Measurements from ENCODE around the gene FGF1. TPM values are rescaled to one million over a fixed set of nuclear protein-coding genes. Genes with fewer than 3 reads are reported as not detected.
"Not testable (repeated sequence)": the region's sequence is repeated elsewhere in the genome, so short reads cannot be mapped to it uniquely, and the experiment has no call there.

The FGF1 gene
- total RNA-seq, 2 donors from 2014 or later = 0.77 TPM; not detected in 1

DNA sequence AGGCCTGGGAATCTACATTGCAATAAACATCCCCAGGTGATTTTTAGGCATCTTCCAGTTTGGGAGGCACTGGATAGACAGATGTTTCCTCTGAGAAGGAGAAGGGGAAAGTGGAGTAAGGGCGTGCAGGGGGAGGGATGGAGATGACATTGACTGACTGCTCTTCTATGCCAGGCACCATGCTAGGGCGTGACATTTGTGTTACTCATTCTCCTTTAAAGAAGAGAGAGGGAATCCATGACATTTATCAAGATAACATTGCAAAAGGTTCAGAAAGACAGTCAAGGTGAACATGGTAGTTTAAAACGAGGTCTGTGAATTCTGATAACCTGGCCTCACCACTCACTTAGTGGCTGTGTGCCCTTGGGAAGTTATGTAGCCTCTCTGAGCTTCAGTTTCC, 35.8 kb downstream of the FGF1 start:
- Histone ChIP-seq H3K36me3 (ENCODE audit: control insufficient read depth, insufficient read depth, low read length) (no peaks in the 10 kb centered on the region), H3K4me1 (ENCODE audit: control insufficient read depth, insufficient read depth, low read length) (no peaks in the 10 kb centered on the region), H3K27me3 (ENCODE audit: control insufficient read depth, insufficient read depth, low read length, poor library complexity, severe bottlenecking) (no peaks in the 10 kb centered on the region), H3K9ac (ENCODE audit: extremely low read depth, low read length, poor library complexity, severe bottlenecking) (no peak overlapping the region), H3K9me3 (ENCODE audit: control insufficient read depth, low read length) (no peaks in the 10 kb centered on the region), H3K4me3 (ENCODE audit: low read length) (no peak overlapping the region), H3K27ac (ENCODE audit: low read depth, low read length) (no peak overlapping the region)
- no peak for DNase-seq
- H3K27ac Mint-ChIP-seq = no peak overlapping the region
- H3K36me3 Mint-ChIP-seq (ENCODE audit: low read depth) = no peaks in the 10 kb centered on the region
- TF ChIP-seq, protein P1, sequence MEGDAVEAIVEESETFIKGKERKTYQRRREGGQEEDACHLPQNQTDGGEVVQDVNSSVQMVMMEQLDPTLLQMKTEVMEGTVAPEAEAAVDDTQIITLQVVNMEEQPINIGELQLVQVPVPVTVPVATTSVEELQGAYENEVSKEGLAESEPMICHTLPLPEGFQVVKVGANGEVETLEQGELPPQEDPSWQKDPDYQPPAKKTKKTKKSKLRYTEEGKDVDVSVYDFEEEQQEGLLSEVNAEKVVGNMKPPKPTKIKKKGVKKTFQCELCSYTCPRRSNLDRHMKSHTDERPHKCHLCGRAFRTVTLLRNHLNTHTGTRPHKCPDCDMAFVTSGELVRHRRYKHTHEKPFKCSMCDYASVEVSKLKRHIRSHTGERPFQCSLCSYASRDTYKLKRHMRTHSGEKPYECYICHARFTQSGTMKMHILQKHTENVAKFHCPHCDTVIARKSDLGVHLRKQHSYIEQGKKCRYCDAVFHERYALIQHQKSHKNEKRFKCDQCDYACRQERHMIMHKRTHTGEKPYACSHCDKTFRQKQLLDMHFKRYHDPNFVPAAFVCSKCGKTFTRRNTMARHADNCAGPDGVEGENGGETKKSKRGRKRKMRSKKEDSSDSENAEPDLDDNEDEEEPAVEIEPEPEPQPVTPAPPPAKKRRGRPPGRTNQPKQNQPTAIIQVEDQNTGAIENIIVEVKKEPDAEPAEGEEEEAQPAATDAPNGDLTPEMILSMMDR (conservative IDR thresholded peaks at IDR 0.05) = no peak
- no peaks in the 10 kb centered on the region for H3K27me3 Mint-ChIP-seq (ENCODE audit: insufficient read depth)
- H3K4me1 Mint-ChIP-seq = peaks cover 4% of the 10 kb centered on the region
- H3K4me3 Mint-ChIP-seq = no peak overlapping the region
- WGBS, 2 experiments (ENCODE audit: insufficient coverage in 1 of 2, insufficient read length in 1 of 2) = 86 to 89% methylated on average over 1 to 3 of the region's 3 CpGs
- no peaks in the 10 kb centered on the region for H3K9me3 Mint-ChIP-seq

- H3K4me3 ChIP-seq (ENCODE audit: low read length); H3K27ac Mint-ChIP-seq; H3K36me3 ChIP-seq (ENCODE audit: control insufficient read depth, insufficient read depth, low read length); H3K9me3 ChIP-seq (ENCODE audit: control insufficient read depth, low read length); H3K9ac ChIP-seq (ENCODE audit: extremely low read depth, low read length, poor library complexity, severe bottlenecking); H3K27ac ChIP-seq (ENCODE audit: low read depth, low read length); H3K9me3 Mint-ChIP-seq; DNase-seq; H3K36me3 Mint-ChIP-seq (ENCODE audit: low read depth); H3K27me3 ChIP-seq (ENCODE audit: control insufficient read depth, insufficient read depth, low read length, poor library complexity, severe bottlenecking); H3K4me1 ChIP-seq (ENCODE audit: control insufficient read depth, insufficient read depth, low read length); H3K4me3 Mint-ChIP-seq; H3K27me3 Mint-ChIP-seq (ENCODE audit: insufficient read depth): not testable (repeated sequence)
- H3K4me1 Mint-ChIP-seq = peaks cover 10% of the 10 kb centered on the region
- WGBS, 2 experiments (ENCODE audit: insufficient coverage in 1 of 2, insufficient read length in 1 of 2) = 90 to 100% methylated on average over 1 to 3 of the region's 3 CpGs
These were observed 37.8 kb downstream of the FGF1 start for GRCh38 chr5:142648108-142648507.

DNA sequence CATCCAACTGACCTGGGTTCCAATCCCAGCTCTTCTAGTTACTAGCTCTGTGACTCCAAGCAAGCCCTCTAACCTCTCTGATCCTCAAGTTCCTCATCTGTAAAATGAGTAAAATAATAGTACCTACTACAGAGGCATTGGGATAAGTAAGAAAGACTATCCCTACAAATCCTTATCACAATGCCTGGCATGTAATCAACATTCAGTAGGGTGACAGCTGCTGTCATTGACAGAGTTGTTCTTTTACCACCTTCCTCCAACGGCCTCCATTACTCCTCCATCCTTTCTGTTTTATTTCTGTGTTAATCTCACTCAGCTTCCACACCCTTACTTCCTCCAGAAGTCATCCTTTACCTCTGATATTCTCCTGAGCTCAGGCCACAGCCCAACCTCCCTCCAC, 40.4 kb downstream of the FGF1 start:
- Histone ChIP-seq H3K9me3 (ENCODE audit: control insufficient read depth, low read length) (no peaks in the 10 kb centered on the region), H3K9ac (ENCODE audit: extremely low read depth, low read length, poor library complexity, severe bottlenecking) (no peak overlapping the region), H3K36me3 (ENCODE audit: control insufficient read depth, insufficient read depth, low read length) (no peaks in the 10 kb centered on the region), H3K27me3 (ENCODE audit: control insufficient read depth, insufficient read depth, low read length, poor library complexity, severe bottlenecking) (no peaks in the 10 kb centered on the region), H3K4me3 (ENCODE audit: low read length) (no peak overlapping the region), H3K27ac (ENCODE audit: low read depth, low read length) (no peak overlapping the region), H3K4me1 (ENCODE audit: control insufficient read depth, insufficient read depth, low read length) (no peaks in the 10 kb centered on the region)
- Mint-ChIP-seq H3K9me3 (no peaks in the 10 kb centered on the region), H3K27me3 (ENCODE audit: insufficient read depth) (no peaks in the 10 kb centered on the region), H3K4me1 (peaks cover 12% of the 10 kb centered on the region), H3K36me3 (ENCODE audit: low read depth) (no peaks in the 10 kb centered on the region), H3K4me3 (no peak overlapping the region), H3K27ac (no peak overlapping the region)
- no peak for DNase-seq
- TF ChIP-seq, protein P1 (conservative IDR thresholded peaks at IDR 0.05) = no peak
- 75 to 89% methylated on average over 1 of the region's 1 CpG for WGBS, 2 experiments (ENCODE audit: insufficient coverage in 1 of 2, insufficient read length in 1 of 2)
